K562 (cell line): ENCODE measurements around the gene B4GALNT3. TPM values are rescaled to one million over a fixed set of nuclear protein-coding genes. Genes with fewer than 3 reads are reported as not detected.

Experiments used
- ATAC-seq: fragments of 200-7000 bp; cut with Tn5 transposase; 3 replicates; pipeline ENCODE4 v1.9.1; 2020; ENCODE audit warnings: moderate library complexity
- BruUV-seq: library from RNA; stranded (reverse); fragments of 400-500 nt; replicated peaks from 2 replicates; lab custom pipeline; 2021; lab: Mats Ljungman, UMichigan
- CTCF ChIA-PET: fragments of 300-600 bp; formaldehyde crosslinking; extraction: SDS; loops from one replicate; lab custom pipeline; 2021; ENCODE audit warnings: low intra/inter-chr PET ratio; lab: Yijun Ruan, JAX
- POLR2A ChIA-PET: fragments of 300-600, 350-650 bp; sonication (Branson Sonifier 250); formaldehyde crosslinking; extraction: SDS; loops from one replicate; lab custom pipeline; 2021; ENCODE audit warnings: antibody characterized with exemption, inconsistent platforms; lab: Yijun Ruan, JAX
- DNase-seq, 4 experiments: peaks; one replicate each; pipeline versions ENCODE4 v3.0.0 to v3.0.0-alpha.2; 2011 to 2018; ENCODE audit warnings: low spot score in 3 of 4, mixed read lengths in 3 of 4; ENCODE audit errors: extremely low read depth in 1 of 4
- FAIRE-seq: peaks from 2 replicates; lab custom pipeline; 2011; peaks lifted over from hg19 to GRCh38; lab: Jason Lieb, UNC
- H2AFZ ChIP-seq: 2 replicates; pipeline ENCODE4 v1.6.0; 2011; ENCODE audit warnings: low read depth, low read length, control low read depth, inconsistent platforms
- H3K27ac ChIP-seq: fragments of 200-600 bp; 3 replicates; pipeline ENCODE4 v1.8.0; 2011; ENCODE audit warnings: low read depth, mild to moderate bottlenecking, control low read depth, inconsistent platforms, low read length, moderate library complexity, mixed read lengths; ENCODE audit errors: extremely low read depth
- H3K27me3 ChIP-seq, 2 experiments: fragments of 300-600 bp in 1 of 2; 2 replicates in 1 of 2; 3 replicates in 1 of 2; pipeline versions ENCODE4 v1.6.0 to v1.8.0; 2011; ENCODE audit warnings: inconsistent platforms in 2 of 2, low read length in 2 of 2, mild to moderate bottlenecking in 1 of 2, mixed read lengths in 1 of 2, moderate library complexity in 1 of 2; ENCODE audit not compliant: control insufficient read depth in 2 of 2, insufficient read depth in 2 of 2
- H3K36me3 ChIP-seq: fragments of 300-600 bp; 3 replicates; pipeline ENCODE4 v1.8.0; 2011; ENCODE audit warnings: mild to moderate bottlenecking, low read length, inconsistent platforms; ENCODE audit not compliant: control insufficient read depth, insufficient read depth
- H3K4me1 ChIP-seq, 2 experiments: fragments of 200-600 bp in 1 of 2; replicated peaks in 1 of 2; 2 replicates in 1 of 2; 3 replicates in 1 of 2; pipeline versions ENCODE4 v1.5.1 to v1.8.0; 2011; ENCODE audit warnings: inconsistent platforms in 2 of 2, low read length in 2 of 2, mild to moderate bottlenecking in 1 of 2, mixed read lengths in 1 of 2, moderate library complexity in 1 of 2; ENCODE audit not compliant: control insufficient read depth in 2 of 2, insufficient read depth in 2 of 2
- H3K4me2 ChIP-seq: 2 replicates; pipeline ENCODE4 v1.6.1; 2011; ENCODE audit warnings: low read length, control low read depth, inconsistent platforms, mixed read lengths; ENCODE audit not compliant: insufficient read depth
- H3K4me3 ChIP-seq: fragments of 200-600 bp; sonication (generic), shearing (Covaris generic); 2 replicates; pipeline ENCODE4 v1.5.1; 2016; ENCODE audit warnings: control low read depth, inconsistent platforms
- H3K79me2 ChIP-seq: fragments of 200-600 bp; 3 replicates; pipeline ENCODE4 v1.8.0; 2011; ENCODE audit warnings: low read length, inconsistent platforms; ENCODE audit not compliant: control insufficient read depth, insufficient read depth
- H3K9ac ChIP-seq, 2 experiments: 2 replicates each; pipeline versions ENCODE4 v1.6.0 to v1.6.1; 2011; ENCODE audit warnings: low read depth in 2 of 2, low read length in 2 of 2, control low read depth in 1 of 2, inconsistent platforms in 1 of 2, mild to moderate bottlenecking in 1 of 2, mixed read lengths in 1 of 2; ENCODE audit not compliant: insufficient read depth in 1 of 2
- H3K9me1 ChIP-seq: one replicate; pipeline ENCODE4 v1.6.0; 2011; ENCODE audit warnings: inconsistent platforms, mild to moderate bottlenecking, low read length, moderate library complexity; ENCODE audit not compliant: control insufficient read depth, insufficient read depth
- H3K9me3 ChIP-seq: replicated peaks from 2 replicates; pipeline ENCODE4 v1.5.1; 2011; ENCODE audit warnings: low read depth, low read length, inconsistent platforms; ENCODE audit not compliant: control insufficient read depth, insufficient read depth
- H4K20me1 ChIP-seq: replicated peaks from 2 replicates; pipeline ENCODE4 v1.6.1; 2011; ENCODE audit warnings: low read length, inconsistent platforms, mixed read lengths; ENCODE audit not compliant: control insufficient read depth, insufficient read depth
- ETV6 ChIP-seq, 3 experiments: fragments of 150-350 bp in 1 of 3; sonication (generic) in 1 of 3; formaldehyde crosslinking in 1 of 3; IDR thresholded peaks; 2 replicates each; pipeline versions ENCODE4 v1.6.1 to v1.8.0; 2014 to 2022; ENCODE audit warnings: borderline replicate concordance in 2 of 3, low read depth in 2 of 3, antibody characterized with exemption in 1 of 3, low read length in 1 of 3, mild to moderate bottlenecking in 1 of 3, missing genetic modification reagents in 1 of 3
- KAT2B ChIP-seq: IDR thresholded peaks from one replicate; pipeline ENCODE4 v1.6.1; 2012; ENCODE audit warnings: low read depth, mild to moderate bottlenecking, control low read depth, inconsistent platforms, low read length, moderate library complexity
- ZBTB7A ChIP-seq: IDR thresholded peaks from 2 replicates; pipeline ENCODE4 v1.6.1; 2011; ENCODE audit warnings: low read depth, mild to moderate bottlenecking, low read length, moderate library complexity, borderline replicate concordance; ENCODE audit not compliant: control insufficient read depth
- ZNF3 ChIP-seq: fragments of 250-450 bp; sonication (Bioruptor Pico); IDR thresholded peaks from 2 replicates; pipeline ENCODE4 v1.5.0; 2021; ENCODE audit warnings: mild to moderate bottlenecking, moderate library complexity
- ZNF311 ChIP-seq: fragments of 250-450 bp; sonication (Bioruptor Pico); IDR thresholded peaks from 2 replicates; pipeline ENCODE4 v1.4.0; 2020; ENCODE audit warnings: mild to moderate bottlenecking, moderate library complexity
- ZNF830 ChIP-seq: fragments of 250-450 bp; sonication (Bioruptor Pico); IDR thresholded peaks from 2 replicates; pipeline ENCODE4 v1.5.0; 2021; ENCODE audit warnings: mild to moderate bottlenecking
- WGBS: fragments of 100-300 bp; shearing (Covaris generic); methylation state at CpG from one replicate; pipeline ENCODE4 v1.1.6; 2016; ENCODE audit warnings: low coverage, mixed read lengths; ENCODE audit not compliant: insufficient coverage; ENCODE audit errors: missing lambda C conversion rate; 5-methylcytosine and 5-hydroxymethylcytosine counted together
- in situ Hi-C: fragments of 300-500 bp; cut with MboI; formaldehyde crosslinking; loops from 4 replicates; pipeline ENCODE4 v1.15.0; 2018; ENCODE audit warnings: inconsistent platforms, mixed read lengths
- intact Hi-C: fragments of 100-400 bp; cut with micrococcal nuclease; formaldehyde crosslinking; loops from 2 replicates; pipeline ENCODE4 v1.14.2; 2022
- polyA plus RNA-seq, 8 experiments: library from polyadenylated mRNA; depleted of rRNA in 4 of 8; stranded (reverse) in 5 of 8; unstranded in 3 of 8; fragments of >200 nt; fragmentation: Nextera tagmentation in 2 of 8; fragmentation: Illumina TruSeq in 1 of 8; extraction: Ambion mirVana in 2 of 8; extraction: Trizol in 1 of 8; gene quantifications; 2 replicates each; pipeline versions ENCODE4 v1.2.1 to v1.2.3, GENCODE V29; 2011 to 2014; ENCODE audit warnings: inconsistent platforms in 1 of 8, missing spikeins in 1 of 8
- total RNA-seq, 7 experiments: library from RNA; depleted of rRNA in 6 of 7; stranded (reverse); fragments of >200 nt in 6 of 7; fragmentation: Illumina TruSeq in 2 of 7; extraction: Trizol in 2 of 7; gene quantifications; 2 replicates each; pipeline versions ENCODE4 v1.2.1 to v1.2.3, GENCODE V29; 2011 to 2021; ENCODE audit warnings: low replicate concordance in 1 of 7
- TF ChIP-seq, protein P1 (sequence below): fragments of 250-450 bp; sonication (Bioruptor Pico); IDR thresholded peaks from 2 replicates; pipeline ENCODE4 v1.8.0; 2021; ENCODE audit warnings: moderate library complexity, mild to moderate bottlenecking, inconsistent platforms
- TF ChIP-seq, protein P2 (sequence below): sonication (generic); formaldehyde crosslinking; IDR thresholded peaks from 2 replicates; pipeline ENCODE4 v1.8.1; 2023; ENCODE audit warnings: mild to moderate bottlenecking, missing genetic modification reagents
- TF ChIP-seq, protein P3 (sequence below), 3 experiments: fragments of 200-800 bp in 1 of 3; fragments of 250-450 bp in 1 of 3; fragments of 450-650 bp in 1 of 3; sonication (Bioruptor Pico) in 1 of 3; sonication (Bioruptor generic) in 1 of 3; formaldehyde crosslinking in 1 of 3; IDR thresholded peaks; 2 replicates each; pipeline versions ENCODE4 v1.6.1 to v1.8.0; 2016 to 2022; ENCODE audit warnings: mild to moderate bottlenecking in 2 of 3, missing genetic modification characterization in 2 of 3, missing compliant biosample characterization in 1 of 3, moderate library complexity in 1 of 3

Gene B4GALNT3
- total and polyA plus RNA-seq, 9 of the 15 experiments (the other 6 are each of a cell fraction or from before 2014, with no cell fraction given) = 0.04 to 0.36 (median 0.10) TPM; not detected in 6

DNA sequence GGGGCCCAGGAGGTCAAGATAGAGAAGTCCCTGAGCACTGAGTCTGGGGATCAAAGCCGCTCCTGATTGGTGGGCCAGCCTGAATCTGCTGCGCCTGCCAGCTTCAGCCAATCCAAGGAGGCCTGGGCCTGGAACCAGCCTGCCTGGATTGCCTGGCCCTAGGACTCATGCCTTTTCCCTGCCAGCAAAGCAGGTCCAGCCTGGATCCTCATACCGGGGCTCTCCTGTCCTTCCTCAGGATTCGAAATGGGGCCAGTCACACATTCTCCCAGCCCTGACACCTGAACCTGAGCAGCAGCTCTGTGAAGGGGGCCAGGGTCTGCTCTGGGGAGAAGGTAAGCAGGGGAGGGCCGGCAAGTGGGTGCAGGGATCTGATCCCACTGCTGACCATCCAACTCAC lies 121.6 kb downstream of the B4GALNT3 start (continued):
- TF ChIP-seq, protein P1, sequence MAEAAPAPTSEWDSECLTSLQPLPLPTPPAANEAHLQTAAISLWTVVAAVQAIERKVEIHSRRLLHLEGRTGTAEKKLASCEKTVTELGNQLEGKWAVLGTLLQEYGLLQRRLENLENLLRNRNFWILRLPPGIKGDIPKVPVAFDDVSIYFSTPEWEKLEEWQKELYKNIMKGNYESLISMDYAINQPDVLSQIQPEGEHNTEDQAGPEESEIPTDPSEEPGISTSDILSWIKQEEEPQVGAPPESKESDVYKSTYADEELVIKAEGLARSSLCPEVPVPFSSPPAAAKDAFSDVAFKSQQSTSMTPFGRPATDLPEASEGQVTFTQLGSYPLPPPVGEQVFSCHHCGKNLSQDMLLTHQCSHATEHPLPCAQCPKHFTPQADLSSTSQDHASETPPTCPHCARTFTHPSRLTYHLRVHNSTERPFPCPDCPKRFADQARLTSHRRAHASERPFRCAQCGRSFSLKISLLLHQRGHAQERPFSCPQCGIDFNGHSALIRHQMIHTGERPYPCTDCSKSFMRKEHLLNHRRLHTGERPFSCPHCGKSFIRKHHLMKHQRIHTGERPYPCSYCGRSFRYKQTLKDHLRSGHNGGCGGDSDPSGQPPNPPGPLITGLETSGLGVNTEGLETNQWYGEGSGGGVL (CRISPR knock-in tag) = no peak

- DNase-seq = no peak
- BruUV-seq = no TSS peak
- Histone ChIP-seq H3K4me1 (peaks cover 14 to 17% of the 10 kb centered on the region in 2 experiments; a peak in 4 of 5 replicates), H3K79me2 (no peaks in the 10 kb centered on the region), H3K27ac (no peak overlapping the region), H3K9ac (peak overlapping the region in 1 of 2 experiments; percentile 55; a peak in 1 of 4 replicates), H3K4me2 (no peak overlapping the region), H4K20me1 (no peaks in the 10 kb centered on the region), H3K4me3 (no peak overlapping the region), H3K9me1 (no peaks in the 10 kb centered on the region), H3K27me3 (no peaks in the 10 kb centered on the region), H2AFZ (no peak overlapping the region), H3K9me3 (no peaks in the 10 kb centered on the region), H3K36me3 (no peaks in the 10 kb centered on the region)
- no peak for ATAC-seq
- FAIRE-seq = no peak
- ChIA-PET POLR2A (interaction anchor here (0.9 kb wide), 1 partner anchor 9 kb away, joined by 3 read pairs; no protein-coding TSS in a partner anchor), CTCF (no interaction called here)
- intact Hi-C loops (no loop called here), in situ Hi-C loops (no loop called here)
- WGBS = 85% methylated on average over 3 of the region's 9 CpGs
- TF ChIP-seq, protein P2, sequence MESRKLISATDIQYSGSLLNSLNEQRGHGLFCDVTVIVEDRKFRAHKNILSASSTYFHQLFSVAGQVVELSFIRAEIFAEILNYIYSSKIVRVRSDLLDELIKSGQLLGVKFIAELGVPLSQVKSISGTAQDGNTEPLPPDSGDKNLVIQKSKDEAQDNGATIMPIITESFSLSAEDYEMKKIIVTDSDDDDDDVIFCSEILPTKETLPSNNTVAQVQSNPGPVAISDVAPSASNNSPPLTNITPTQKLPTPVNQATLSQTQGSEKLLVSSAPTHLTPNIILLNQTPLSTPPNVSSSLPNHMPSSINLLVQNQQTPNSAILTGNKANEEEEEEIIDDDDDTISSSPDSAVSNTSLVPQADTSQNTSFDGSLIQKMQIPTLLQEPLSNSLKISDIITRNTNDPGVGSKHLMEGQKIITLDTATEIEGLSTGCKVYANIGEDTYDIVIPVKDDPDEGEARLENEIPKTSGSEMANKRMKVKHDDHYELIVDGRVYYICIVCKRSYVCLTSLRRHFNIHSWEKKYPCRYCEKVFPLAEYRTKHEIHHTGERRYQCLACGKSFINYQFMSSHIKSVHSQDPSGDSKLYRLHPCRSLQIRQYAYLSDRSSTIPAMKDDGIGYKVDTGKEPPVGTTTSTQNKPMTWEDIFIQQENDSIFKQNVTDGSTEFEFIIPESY (CRISPR knock-in tag) = no peak
- TF ChIP-seq, protein P3, sequence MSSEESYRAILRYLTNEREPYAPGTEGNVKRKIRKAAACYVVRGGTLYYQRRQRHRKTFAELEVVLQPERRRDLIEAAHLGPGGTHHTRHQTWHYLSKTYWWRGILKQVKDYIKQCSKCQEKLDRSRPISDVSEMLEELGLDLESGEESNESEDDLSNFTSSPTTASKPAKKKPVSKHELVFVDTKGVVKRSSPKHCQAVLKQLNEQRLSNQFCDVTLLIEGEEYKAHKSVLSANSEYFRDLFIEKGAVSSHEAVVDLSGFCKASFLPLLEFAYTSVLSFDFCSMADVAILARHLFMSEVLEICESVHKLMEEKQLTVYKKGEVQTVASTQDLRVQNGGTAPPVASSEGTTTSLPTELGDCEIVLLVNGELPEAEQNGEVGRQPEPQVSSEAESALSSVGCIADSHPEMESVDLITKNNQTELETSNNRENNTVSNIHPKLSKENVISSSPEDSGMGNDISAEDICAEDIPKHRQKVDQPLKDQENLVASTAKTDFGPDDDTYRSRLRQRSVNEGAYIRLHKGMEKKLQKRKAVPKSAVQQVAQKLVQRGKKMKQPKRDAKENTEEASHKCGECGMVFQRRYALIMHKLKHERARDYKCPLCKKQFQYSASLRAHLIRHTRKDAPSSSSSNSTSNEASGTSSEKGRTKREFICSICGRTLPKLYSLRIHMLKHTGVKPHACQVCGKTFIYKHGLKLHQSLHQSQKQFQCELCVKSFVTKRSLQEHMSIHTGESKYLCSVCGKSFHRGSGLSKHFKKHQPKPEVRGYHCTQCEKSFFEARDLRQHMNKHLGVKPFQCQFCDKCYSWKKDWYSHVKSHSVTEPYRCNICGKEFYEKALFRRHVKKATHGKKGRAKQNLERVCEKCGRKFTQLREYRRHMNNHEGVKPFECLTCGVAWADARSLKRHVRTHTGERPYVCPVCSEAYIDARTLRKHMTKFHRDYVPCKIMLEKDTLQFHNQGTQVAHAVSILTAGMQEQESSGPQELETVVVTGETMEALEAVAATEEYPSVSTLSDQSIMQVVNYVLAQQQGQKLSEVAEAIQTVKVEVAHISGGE (CRISPR knock-in tag; IDR thresholded peaks at IDR 0.05) = no peak
- TF ChIP-seq ZNF311 (CRISPR knock-in tag) (no peak), KAT2B (no peak), ZBTB7A (no peak), ETV6 (IDR thresholded peaks at IDR 0.05; ENCODE audit: borderline replicate concordance in 1 of 2, low read depth in 2 of 2, low read length in 1 of 2) (no peak), ETV6 (CRISPR knock-in tag; IDR thresholded peaks at IDR 0.05; ENCODE audit: borderline replicate concordance) (no peak), ZNF3 (CRISPR knock-in tag) (no peak), ZNF830 (CRISPR knock-in tag) (no peak)
Measured at GRCh38 chr12:581746-582145, 122.0 kb downstream of the B4GALNT3 start.
